GM23248 (cell line): ENCODE measurements around the gene HSD11B1L. TPM values are rescaled to one million over a fixed set of nuclear protein-coding genes. Genes with fewer than 3 reads are reported as not detected.

Experiments
- DNase-seq: peaks from one replicate; pipeline ENCODE4 v3.0.0-alpha.2; 2015
- H2AFZ ChIP-seq: fragments of 200-600 bp; sonication (generic); 2 replicates; pipeline ENCODE4 v1.6.1; 2016; ENCODE audit warnings: antibody characterized with exemption
- H3F3A ChIP-seq: fragments of 200-600 bp; sonication (generic); 2 replicates; pipeline ENCODE4 v1.6.1; 2016; ENCODE audit warnings: mild to moderate bottlenecking, antibody characterized with exemption, mixed run types; ENCODE audit not compliant: insufficient read depth
- H3K27ac ChIP-seq: fragments of 200-600 bp; sonication (generic); 2 replicates; pipeline ENCODE4 v1.5.1; 2016; ENCODE audit warnings: mild to moderate bottlenecking
- H3K27me3 ChIP-seq: fragments of 200-600 bp; sonication (generic); replicated peaks from 2 replicates; pipeline ENCODE4 v1.6.1; 2016; ENCODE audit warnings: mild to moderate bottlenecking; ENCODE audit not compliant: insufficient read depth
- H3K36me3 ChIP-seq: fragments of 200-600 bp; sonication (generic); 2 replicates; pipeline ENCODE4 v1.6.1; 2016; ENCODE audit warnings: low read depth, mild to moderate bottlenecking
- H3K4me1 ChIP-seq: fragments of 200-600 bp; sonication (generic); 2 replicates; pipeline ENCODE4 v1.6.1; 2016; ENCODE audit warnings: mild to moderate bottlenecking; ENCODE audit not compliant: insufficient read depth
- H3K4me2 ChIP-seq: fragments of 200-600 bp; sonication (generic); one replicate; pipeline ENCODE4 v1.6.1; 2016; ENCODE audit warnings: mild to moderate bottlenecking; ENCODE audit not compliant: unreplicated experiment
- H3K4me3 ChIP-seq: fragments of 200-600 bp; sonication (generic); 2 replicates; pipeline ENCODE4 v1.5.1; 2016; ENCODE audit warnings: mild to moderate bottlenecking
- H3K79me2 ChIP-seq: fragments of 200-600 bp; sonication (generic); 2 replicates; pipeline ENCODE4 v1.6.1; 2016; ENCODE audit warnings: mild to moderate bottlenecking; ENCODE audit not compliant: insufficient read depth
- H3K9ac ChIP-seq: fragments of 200-600 bp; sonication (generic); 2 replicates; pipeline ENCODE4 v1.6.1; 2016; ENCODE audit warnings: mild to moderate bottlenecking
- H3K9me2 ChIP-seq: fragments of 200-600 bp; sonication (generic); 2 replicates; pipeline ENCODE4 v1.6.1; 2016; ENCODE audit warnings: mixed run types, mild to moderate bottlenecking, moderate library complexity; ENCODE audit not compliant: insufficient read depth
- H3K9me3 ChIP-seq: fragments of 200-600 bp; sonication (generic); one replicate; pipeline ENCODE4 v1.6.1; 2017; ENCODE audit warnings: low read depth
- H4K20me1 ChIP-seq: fragments of 200-600 bp; sonication (generic); 2 replicates; pipeline ENCODE4 v1.6.0; 2016; ENCODE audit not compliant: insufficient read depth
- EZH2 ChIP-seq: fragments of 200-600 bp; sonication (generic); IDR thresholded peaks from 2 replicates; pipeline ENCODE4 v1.6.1; 2018; ENCODE audit warnings: antibody characterized with exemption, mild to moderate bottlenecking; ENCODE audit not compliant: insufficient read depth, poor library complexity, severe bottlenecking
- EZH2phosphoT487 ChIP-seq: fragments of 200-600 bp; sonication (generic); IDR thresholded peaks from 2 replicates; pipeline ENCODE4 v1.6.1; 2018; ENCODE audit warnings: antibody characterized with exemption, moderate library complexity, mild to moderate bottlenecking, low read depth; ENCODE audit not compliant: insufficient read depth
- WGBS, 2 experiments: methylation state at CpG; one replicate each; pipeline ENCODE4 v1.1.6; 2015 to 2017; ENCODE audit warnings: low lambda C conversion rate in 2 of 2, low coverage in 1 of 2; ENCODE audit errors: missing lambda C conversion rate in 2 of 2; 5-methylcytosine and 5-hydroxymethylcytosine counted together
- in situ Hi-C: fragments of 300-500 bp; cut with MboI; formaldehyde crosslinking; loops from 2 replicates; pipeline ENCODE4 v1.15.0; 2020
- polyA plus RNA-seq: library from polyadenylated mRNA; unstranded; fragments of >200 nt; fragmentation: Nextera tagmentation; extraction: Ambion mirVana; gene quantifications from 2 replicates; pipeline ENCODE4 v1.2.1, GENCODE V29; 2016
- total RNA-seq: library from RNA; depleted of rRNA; stranded (reverse); fragments of >200 nt; shearing (Covaris generic); gene quantifications from 2 replicates; pipeline ENCODE4 v1.2.3, GENCODE V29; 2014

HSD11B1L gene
- total and polyA plus RNA-seq, 2 experiments from 2014 or later: 10.9 to 30.7 TPM

DNA sequence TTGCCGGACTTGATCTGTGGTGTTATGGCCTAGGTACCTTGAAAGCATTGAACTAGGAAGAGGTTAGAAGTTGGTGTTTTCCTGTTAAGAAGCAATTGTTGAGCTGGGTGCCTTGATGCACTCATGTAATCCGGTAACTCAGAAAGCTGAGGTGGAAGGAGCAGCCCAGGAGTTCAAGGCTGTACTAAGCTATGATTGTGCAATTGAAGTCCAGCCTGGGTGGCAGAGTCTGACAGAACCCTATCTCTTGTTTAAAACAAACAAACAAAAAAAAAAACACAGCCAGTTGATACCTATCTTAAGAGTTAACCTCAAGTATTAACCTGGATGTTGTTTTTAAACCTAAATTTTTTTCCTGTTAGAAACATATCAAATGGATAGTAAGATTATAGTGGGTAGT lies 38.6 kb upstream of the HSD11B1L start:
- no peak overlapping the region for H3K4me2 ChIP-seq
- no peak for DNase-seq
- peaks cover 100% of the 10 kb centered on the region for H3K79me2 ChIP-seq
- H3K4me3 ChIP-seq: no peak overlapping the region
- no peak overlapping the region for H3K9ac ChIP-seq
- no peaks in the 10 kb centered on the region for H3F3A ChIP-seq
- peaks cover 24% of the 10 kb centered on the region; the same call in 1 of the 2 replicates for H4K20me1 ChIP-seq
- no peaks in the 10 kb centered on the region for H3K27me3 ChIP-seq
- WGBS, 2 experiments: 95 to 97% methylated on average over 2 of the region's 2 CpGs
- in situ Hi-C loops: no loop called here
- H3K9me2 ChIP-seq: no peaks in the 10 kb centered on the region
- H3K4me1 ChIP-seq: peaks cover 16% of the 10 kb centered on the region; the same call in 1 of the 2 replicates
- TF ChIP-seq EZH2 (no peak), EZH2phosphoT487 (no peak)
- peaks cover 43% of the 10 kb centered on the region for H3K36me3 ChIP-seq
- H3K27ac ChIP-seq: no peak overlapping the region
- H2AFZ ChIP-seq: no peak overlapping the region
- H3K9me3 ChIP-seq: no peaks in the 10 kb centered on the region

DNA sequence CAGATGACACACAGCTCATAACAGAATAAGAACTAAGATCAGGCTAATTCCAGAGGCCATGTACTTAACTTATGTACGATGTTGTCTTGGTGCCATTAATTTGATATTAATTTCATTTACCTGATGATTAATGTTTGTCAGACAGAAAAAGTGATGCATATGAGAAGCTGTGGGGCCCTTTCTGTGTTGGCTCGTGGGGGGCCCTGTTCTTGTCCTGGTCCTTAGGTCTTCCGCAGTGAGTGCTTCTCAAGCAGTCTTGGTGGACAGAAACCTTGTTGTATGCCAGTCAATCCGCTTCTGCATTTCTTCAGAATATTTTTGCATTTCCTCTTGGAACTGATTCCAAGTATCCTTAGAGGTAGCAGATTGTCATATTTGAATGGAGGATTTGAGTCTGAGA lies 37.8 kb upstream of the HSD11B1L start:
- no peak for DNase-seq
- Histone ChIP-seq H3F3A (no peaks in the 10 kb centered on the region), H3K79me2 (peaks cover 100% of the 10 kb centered on the region), H4K20me1 (peaks cover 24% of the 10 kb centered on the region), H3K36me3 (peaks cover 49% of the 10 kb centered on the region), H3K9me2 (no peaks in the 10 kb centered on the region), H3K9me3 (no peaks in the 10 kb centered on the region), H3K4me2 (no peak overlapping the region), H3K4me1 (peaks cover 8% of the 10 kb centered on the region; the same call in 1 of the 2 replicates), H3K27ac (no peak overlapping the region), H3K27me3 (no peaks in the 10 kb centered on the region), H3K9ac (no peak overlapping the region), H3K4me3 (no peak overlapping the region), H2AFZ (no peak overlapping the region)
- TF ChIP-seq EZH2phosphoT487 (no peak), EZH2 (no peak)
- 79 to 81% methylated on average over 4 of the region's 4 CpGs for WGBS, 2 experiments
- in situ Hi-C loops: no loop called here

DNA sequence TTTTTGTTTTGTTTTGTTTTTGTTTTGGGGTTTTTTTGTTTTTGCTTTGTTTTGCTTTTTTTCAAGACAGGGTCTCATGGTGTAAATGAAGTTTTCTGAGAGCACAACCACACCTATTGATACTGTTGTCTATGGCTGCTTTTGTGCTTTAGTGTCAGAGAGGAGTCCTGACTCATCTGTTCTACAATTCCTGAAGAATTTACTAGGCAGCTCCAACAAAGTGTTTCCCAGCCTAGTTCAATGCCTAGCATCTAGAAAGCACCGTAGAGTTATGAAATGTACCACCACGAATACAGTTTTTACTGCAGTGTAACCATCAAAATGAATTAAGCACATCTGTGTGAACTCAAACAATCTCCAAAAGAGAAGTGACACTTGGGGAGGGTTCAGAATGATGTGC lies 36.8 kb upstream of the HSD11B1L start:
- in situ Hi-C loops: no loop called here
- H4K20me1 ChIP-seq: peaks cover 20% of the 10 kb centered on the region
- WGBS, 2 experiments: 72 to 82% methylated on average over 2 of the region's 2 CpGs
- no peak overlapping the region for H3K4me3 ChIP-seq
- DNase-seq: peak; percentile 50
- peaks cover 51% of the 10 kb centered on the region for H3K36me3 ChIP-seq
- H2AFZ ChIP-seq: no peak overlapping the region
- no peak overlapping the region for H3K4me2 ChIP-seq
- H3F3A ChIP-seq: no peaks in the 10 kb centered on the region
- H3K27ac ChIP-seq: peak overlapping the region; percentile 40
- peak overlapping the region; percentile 33; the same call in 1 of the 2 replicates for H3K9ac ChIP-seq
- H3K9me3 ChIP-seq: no peaks in the 10 kb centered on the region
- 0 out of 2 replicates have a peak, but pooled peaks cover 5% of the 10 kb centered on the region for H3K4me1 ChIP-seq
- no peak for TF ChIP-seq EZH2
- TF ChIP-seq EZH2phosphoT487: no peak
- no peaks in the 10 kb centered on the region for H3K27me3 ChIP-seq
- no peaks in the 10 kb centered on the region for H3K9me2 ChIP-seq
- H3K79me2 ChIP-seq: peaks cover 95% of the 10 kb centered on the region

DNA sequence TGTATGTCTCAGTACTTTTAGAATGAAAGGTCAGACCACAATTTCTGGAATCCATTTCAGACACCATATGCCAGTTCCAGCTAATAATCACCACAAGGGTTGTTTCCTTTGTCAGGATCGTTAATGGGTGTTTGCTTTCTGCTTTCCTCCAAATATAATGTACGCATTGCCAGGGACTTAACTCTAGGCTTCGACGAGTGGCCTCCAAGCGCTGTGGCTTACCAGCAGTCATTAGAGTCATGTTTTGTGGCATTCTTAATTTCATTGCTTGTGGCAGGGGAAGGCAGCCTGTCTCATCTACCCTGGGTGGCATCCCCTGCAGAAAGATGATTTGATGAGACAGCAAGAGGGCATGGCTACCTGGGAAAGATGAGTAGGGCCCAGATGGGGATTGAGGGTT lies 35.4 kb upstream of the HSD11B1L start:
- 0 out of 2 replicates have a peak, but pooled peaks cover 5% of the 10 kb centered on the region for H3K4me1 ChIP-seq
- H3K27ac ChIP-seq: no peak overlapping the region
- H3K9me3 ChIP-seq: no peaks in the 10 kb centered on the region
- H3F3A ChIP-seq: no peaks in the 10 kb centered on the region
- no peak overlapping the region for H3K9ac ChIP-seq
- H3K9me2 ChIP-seq: no peaks in the 10 kb centered on the region
- H3K4me2 ChIP-seq: no peak overlapping the region
- no peak for TF ChIP-seq EZH2phosphoT487
- no peak for TF ChIP-seq EZH2
- peaks cover 92% of the 10 kb centered on the region for H3K79me2 ChIP-seq
- DNase-seq: no peak
- in situ Hi-C loops: no loop called here
- H3K4me3 ChIP-seq: no peak overlapping the region
- no peak overlapping the region for H2AFZ ChIP-seq
- H3K27me3 ChIP-seq: no peaks in the 10 kb centered on the region
- peaks cover 56% of the 10 kb centered on the region for H3K36me3 ChIP-seq
- 84 to 87% methylated on average over 5 of the region's 5 CpGs for WGBS, 2 experiments
- peaks cover 17% of the 10 kb centered on the region for H4K20me1 ChIP-seq

DNA sequence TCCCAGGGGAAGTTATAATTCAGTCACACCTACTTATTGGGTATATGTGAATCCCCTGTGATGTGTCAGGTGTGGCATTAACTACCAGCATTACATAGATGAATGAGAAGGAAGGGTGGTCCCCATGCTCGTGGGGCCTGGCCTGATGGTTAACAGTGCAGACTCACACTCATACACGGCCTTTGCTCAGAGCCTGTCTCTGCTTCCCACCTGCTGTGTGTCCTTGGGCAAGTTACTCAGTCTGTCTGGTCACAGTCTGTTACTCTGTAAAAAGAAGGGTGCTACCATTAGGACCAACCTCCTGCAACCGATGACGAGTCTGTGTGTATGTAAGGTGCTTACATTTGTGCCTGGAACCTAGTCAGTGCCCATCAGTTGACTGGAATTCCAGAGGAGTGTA lies 34.1 kb upstream of the HSD11B1L start:
- TF ChIP-seq EZH2phosphoT487: no peak
- no peak for TF ChIP-seq EZH2
- peaks cover 64% of the 10 kb centered on the region for H3K36me3 ChIP-seq
- 0 out of 2 replicates have a peak, but pooled peaks cover 5% of the 10 kb centered on the region for H3K4me1 ChIP-seq
- no peaks in the 10 kb centered on the region for H3K9me2 ChIP-seq
- H3K9ac ChIP-seq: no peak overlapping the region
- H4K20me1 ChIP-seq: peaks cover 10% of the 10 kb centered on the region
- peaks cover 92% of the 10 kb centered on the region for H3K79me2 ChIP-seq
- in situ Hi-C loops: no loop called here
- no peak overlapping the region for H3K27ac ChIP-seq
- no peaks in the 10 kb centered on the region for H3K27me3 ChIP-seq
- H3K4me3 ChIP-seq: no peak overlapping the region
- no peak overlapping the region for H3K4me2 ChIP-seq
- no peaks in the 10 kb centered on the region for H3K9me3 ChIP-seq
- no peaks in the 10 kb centered on the region for H3F3A ChIP-seq
- DNase-seq: no peak
- WGBS, 2 experiments: 85 to 89% methylated on average over 4 of the region's 4 CpGs
- no peak overlapping the region for H2AFZ ChIP-seq
